Left lung (tissue), 10 donors: Measurements from ENCODE around the gene MUS81. TPM values are rescaled to one million over a fixed set of nuclear protein-coding genes. Genes with fewer than 3 reads are reported as not detected.
A peak's percentile ranks its signal among the peaks of the same experiment; 100 is the strongest.

Experiments
- ATAC-seq: fragments of 200-7000 bp; cut with Tn5 transposase; one replicate; pipeline ENCODE4 v1.9.1; 2020; ENCODE audit warnings: moderate library complexity
- DNase-seq, 4 donors: peaks; one replicate each; pipeline ENCODE4 v3.0.0-alpha.2; 2013 to 2020
- H3K27ac ChIP-seq, 2 donors: fragments of 200-600 bp; sonication (generic) in 1 of 2; one replicate each; pipeline versions ENCODE4 v1.5.0 to v1.8.0; 2020 to 2021
- H3K27me3 ChIP-seq, 2 donors: fragments of 200-600 bp; sonication (generic) in 1 of 2; one replicate each; pipeline versions ENCODE4 v1.5.0 to v1.8.0; 2020 to 2021
- H3K36me3 ChIP-seq, 2 donors: fragments of 200-600 bp; sonication (generic) in 1 of 2; one replicate each; pipeline versions ENCODE4 v1.5.0 to v1.8.0; 2020 to 2021
- H3K4me1 ChIP-seq, 2 donors: fragments of 200-600 bp; one replicate each; pipeline ENCODE4 v1.8.0; 2021
- H3K4me3 ChIP-seq, 2 donors: fragments of 200-600 bp; sonication (generic) in 1 of 2; one replicate each; pipeline versions ENCODE4 v1.5.0 to v1.8.0; 2020 to 2021; ENCODE audit warnings: mild to moderate bottlenecking in 1 of 2
- H3K9me3 ChIP-seq, 2 donors: fragments of 200-600 bp; sonication (generic) in 1 of 2; one replicate each; pipeline versions ENCODE4 v1.5.0 to v1.8.0; 2020 to 2021
- intact Hi-C, 2 donors: fragments of 100-400 bp; cut with DNase I; formaldehyde crosslinking; loops; one replicate each; pipeline versions ENCODE4 v1.11.2 to v1.14.2; 2022
- polyA plus RNA-seq, 6 donors: library from polyadenylated mRNA; unstranded; fragments of 120-200 nt; gene quantifications; one replicate each; pipeline ENCODE4 v1.2.1, GENCODE V29; 2013; ENCODE audit not compliant: insufficient read length in 6 of 6
- total RNA-seq, 2 donors: library from RNA; stranded (reverse); fragmentation: NEBNext Ultra II Directional; extraction: Animal tissue kit (Norgen Biotek cat#: 25700); gene quantifications; one replicate each; pipeline ENCODE4 v1.2.1, GENCODE V29; 2021
- TF ChIP-seq, protein P1 (sequence below), 2 donors: fragments of 200-600 bp; sonication (generic) in 1 of 2; IDR thresholded peaks; one replicate each; pipeline versions ENCODE4 v1.5.0 to v1.8.0; 2021; ENCODE audit warnings: antibody characterized with exemption in 2 of 2
- donor health status: DM: no; HTN: yes; CAD: no.
- donor health status: DM: no; HTN: no; CAD: no.

The MUS81 gene
- total and polyA plus RNA-seq, 8 donors, result 43.4 to 55.0 (median 50.9) TPM

DNA sequence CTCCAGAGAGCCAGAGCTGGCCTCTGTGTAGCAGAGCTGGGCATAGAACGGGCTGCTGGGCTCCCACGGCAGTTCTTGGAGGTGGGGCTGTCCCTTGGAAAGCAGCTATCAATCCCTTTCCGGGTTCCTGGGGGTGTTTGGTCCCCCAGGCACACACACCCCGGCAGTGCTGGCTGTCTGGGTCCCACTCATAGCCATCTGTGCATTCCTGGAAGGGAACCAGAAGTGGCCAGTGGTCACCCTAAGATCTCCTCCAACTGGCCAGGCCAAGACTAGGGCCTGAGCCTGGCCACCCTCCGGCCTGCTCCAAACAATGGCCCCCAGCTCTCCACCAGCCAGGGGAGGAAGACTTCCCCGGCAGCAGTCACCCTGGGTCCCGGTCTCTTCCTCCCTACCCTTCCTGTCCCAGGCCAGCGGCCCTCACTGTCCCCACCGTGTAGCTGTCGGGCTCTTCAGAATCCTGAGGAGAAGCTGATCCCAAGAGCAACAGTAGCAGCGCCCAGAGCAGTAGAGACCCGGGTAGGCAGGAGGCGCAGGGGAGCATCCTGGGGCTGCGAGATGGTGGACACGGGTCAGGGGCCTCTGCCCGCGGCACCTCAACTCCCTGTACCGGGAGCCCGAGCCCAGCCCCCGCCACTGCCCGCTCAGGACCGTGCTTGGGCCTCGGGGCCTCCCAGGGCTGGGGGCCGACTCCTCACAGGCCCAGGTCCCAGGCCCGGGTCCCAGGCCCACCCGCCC, 11.7 kb downstream of the MUS81 start:
- no peaks in the 10 kb centered on the region for H3K27me3 ChIP-seq
- H3K36me3 ChIP-seq, result peaks cover 0 to 17% of the 10 kb centered on the region in 2 donors
- H3K4me3 ChIP-seq, result peak overlapping the region; percentile 45 to 58
- H3K27ac ChIP-seq, result peak overlapping the region; percentile 80 to 84
- TF ChIP-seq, protein P1, sequence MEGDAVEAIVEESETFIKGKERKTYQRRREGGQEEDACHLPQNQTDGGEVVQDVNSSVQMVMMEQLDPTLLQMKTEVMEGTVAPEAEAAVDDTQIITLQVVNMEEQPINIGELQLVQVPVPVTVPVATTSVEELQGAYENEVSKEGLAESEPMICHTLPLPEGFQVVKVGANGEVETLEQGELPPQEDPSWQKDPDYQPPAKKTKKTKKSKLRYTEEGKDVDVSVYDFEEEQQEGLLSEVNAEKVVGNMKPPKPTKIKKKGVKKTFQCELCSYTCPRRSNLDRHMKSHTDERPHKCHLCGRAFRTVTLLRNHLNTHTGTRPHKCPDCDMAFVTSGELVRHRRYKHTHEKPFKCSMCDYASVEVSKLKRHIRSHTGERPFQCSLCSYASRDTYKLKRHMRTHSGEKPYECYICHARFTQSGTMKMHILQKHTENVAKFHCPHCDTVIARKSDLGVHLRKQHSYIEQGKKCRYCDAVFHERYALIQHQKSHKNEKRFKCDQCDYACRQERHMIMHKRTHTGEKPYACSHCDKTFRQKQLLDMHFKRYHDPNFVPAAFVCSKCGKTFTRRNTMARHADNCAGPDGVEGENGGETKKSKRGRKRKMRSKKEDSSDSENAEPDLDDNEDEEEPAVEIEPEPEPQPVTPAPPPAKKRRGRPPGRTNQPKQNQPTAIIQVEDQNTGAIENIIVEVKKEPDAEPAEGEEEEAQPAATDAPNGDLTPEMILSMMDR (IDR thresholded peaks at IDR 0.05), result no peak
- H3K9me3 ChIP-seq, result no peaks in the 10 kb centered on the region
- peak in 2 of 4 donors; percentile 35 to 79 for DNase-seq
- peaks cover 0 to 56% of the 10 kb centered on the region in 2 donors for H3K4me1 ChIP-seq
- peak; percentile 1 for ATAC-seq
- intact Hi-C loops, result no loop called here

DNA sequence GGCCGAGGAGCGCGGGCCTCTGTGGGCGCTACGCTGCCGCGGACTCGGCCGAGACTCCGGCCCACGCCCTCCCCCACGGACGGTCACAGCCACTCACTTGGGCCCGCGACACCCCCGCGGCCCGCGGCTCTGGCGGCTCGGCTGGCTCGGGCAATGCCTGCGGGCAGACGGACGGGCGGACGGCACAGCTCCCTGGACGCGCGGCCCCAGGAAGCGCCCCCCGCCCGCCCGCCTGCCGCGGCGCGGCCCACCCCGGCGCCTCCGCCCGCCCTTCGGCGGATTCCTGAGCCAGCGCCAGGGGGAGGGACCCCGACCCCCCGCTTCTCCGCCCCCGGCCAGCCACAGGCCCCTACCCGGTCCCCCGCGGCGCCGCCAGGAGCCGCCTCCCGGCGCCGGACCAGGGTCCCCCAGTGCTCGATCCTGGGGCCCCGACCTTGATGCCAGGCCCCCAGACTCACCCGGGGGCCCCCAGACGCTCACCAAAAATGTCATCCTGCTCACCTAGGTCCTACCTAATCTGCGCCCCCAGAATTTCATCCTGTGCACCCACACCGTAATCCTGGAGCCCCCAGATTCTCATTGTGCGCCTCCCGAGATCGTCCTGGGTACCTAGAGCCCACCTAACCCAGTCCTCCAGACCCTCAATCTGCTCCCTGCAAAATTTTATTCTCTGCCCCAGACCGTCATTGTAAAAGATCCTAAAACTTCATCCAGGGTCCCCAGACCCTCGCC, 12.5 kb downstream of the MUS81 start, which contains the start of gene EFEMP2:
TSS of gene EFEMP2 (minus strand) at position 215 of the 732 bp plus-strand sequence. CDS start 446 bp downstream, outside the sequence.
- intact Hi-C loops, result no loop called here
- ATAC-seq (peak; percentile 41), DNase-seq (peak in 3 of 4 donors; percentile 68 to 91 (median 86))
- peaks cover 0 to 9% of the 10 kb centered on the region in 2 donors for H3K36me3 ChIP-seq
- H3K27me3 ChIP-seq, result no peaks in the 10 kb centered on the region
- peaks cover 0 to 49% of the 10 kb centered on the region in 2 donors for H3K4me1 ChIP-seq
- H3K9me3 ChIP-seq, result no peaks in the 10 kb centered on the region
- peak within 1 kb of the TSS; percentile 45 to 58 for H3K4me3 ChIP-seq
- peak within 1 kb of the TSS; percentile 80 to 84 for H3K27ac ChIP-seq
- TF ChIP-seq, protein P1 (IDR thresholded peaks at IDR 0.05), result no peak

DNA sequence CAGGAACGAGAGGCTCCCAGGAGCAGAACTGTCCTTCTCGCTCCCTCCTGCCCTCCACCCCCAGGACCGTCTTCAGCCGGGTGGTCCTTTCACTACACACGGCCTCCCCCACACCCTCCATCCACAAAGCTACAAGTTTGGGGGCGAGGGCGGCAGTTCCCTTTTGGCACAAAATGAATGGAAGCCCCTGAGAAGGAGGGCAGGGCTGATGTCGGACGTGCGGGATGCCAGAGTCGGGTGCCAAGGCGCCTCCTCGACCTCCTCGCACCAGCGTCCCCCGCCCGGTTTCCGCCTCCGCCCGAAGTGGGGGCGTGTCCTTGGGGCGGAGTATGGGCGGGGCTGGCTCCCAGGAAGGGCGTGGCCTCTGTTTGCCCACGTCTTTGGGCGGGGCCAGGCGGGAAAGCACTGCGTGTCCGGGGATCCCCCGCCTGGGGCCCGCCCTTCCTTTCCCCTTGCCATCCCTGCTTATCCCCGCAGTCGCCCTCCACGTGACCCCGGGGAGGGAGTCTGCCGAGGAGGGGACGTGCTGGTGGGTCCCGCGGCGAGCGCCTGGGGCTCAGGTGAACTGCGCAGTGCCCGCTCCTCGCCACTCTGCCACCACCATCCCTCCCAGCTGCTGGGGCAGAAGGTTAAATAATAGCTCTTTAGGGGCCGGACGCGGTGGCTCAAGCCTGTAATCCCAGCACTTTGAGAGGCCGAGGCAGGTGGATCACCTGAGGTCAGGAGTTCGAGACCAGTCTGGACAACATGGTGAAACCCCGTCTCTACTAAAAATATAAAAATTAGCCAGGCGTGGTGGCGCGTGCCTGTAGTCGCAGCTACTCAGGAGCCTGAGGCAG, 13.3 kb downstream of the MUS81 start:
- DNase-seq (peak; percentile 95 to 99 (median 96)), ATAC-seq (peak; percentile 98)
- Histone ChIP-seq H3K4me1 (peaks cover 0 to 45% of the 10 kb centered on the region in 2 donors), H3K27me3 (no peaks in the 10 kb centered on the region), H3K36me3 (peaks cover 0 to 1% of the 10 kb centered on the region in 2 donors), H3K9me3 (no peaks in the 10 kb centered on the region), H3K27ac (peak overlapping the region; percentile 80 to 84), H3K4me3 (peak overlapping the region; percentile 45 to 58)
- intact Hi-C loops, result no loop called here
- TF ChIP-seq, protein P1 (IDR thresholded peaks at IDR 0.05), result no peak

DNA sequence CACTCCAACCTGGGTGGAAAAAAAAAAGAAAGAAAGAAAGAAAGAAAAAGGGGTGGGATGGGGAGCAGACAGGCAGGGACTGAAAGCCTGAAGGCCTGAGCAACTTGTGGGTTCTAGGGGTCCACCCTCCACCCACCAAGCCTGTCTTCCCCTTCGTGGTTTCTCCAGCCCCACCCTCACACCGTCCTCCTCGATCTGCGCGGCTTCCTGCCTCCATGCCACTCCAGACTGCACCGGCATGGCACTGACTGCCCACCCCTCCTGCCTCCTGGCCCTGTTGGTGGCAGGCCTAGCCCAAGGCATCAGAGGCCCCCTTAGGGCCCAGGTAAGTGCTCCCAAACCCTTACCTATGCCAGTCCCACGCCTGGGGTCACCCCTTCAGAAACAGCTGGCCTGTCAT, 19.4 kb downstream of the MUS81 start, which contains the start of gene CTSW:
TSS of gene CTSW (plus strand) at position 221 of the 400 bp plus-strand sequence. CDS start at position 239, 18 bp downstream.
- Histone ChIP-seq H3K27ac (no peak within 1 kb of the TSS), H3K9me3 (no peaks in the 10 kb centered on the region), H3K27me3 (no peaks in the 10 kb centered on the region), H3K36me3 (peaks cover 0 to 26% of the 10 kb centered on the region in 2 donors), H3K4me3 (peak within 1 kb of the TSS in 1 of 2 donors; percentile 14), H3K4me1 (peaks cover 0 to 14% of the 10 kb centered on the region in 2 donors)
- peak; percentile 19 for ATAC-seq
- peak in 1 of 4 donors; percentile 78 for DNase-seq
- intact Hi-C loops, result loop anchor here in 1 of 2 donors (10.0 kb wide), 1 partner anchor 105 kb away; no protein-coding TSS in a partner anchor
- TF ChIP-seq, protein P1 (IDR thresholded peaks at IDR 0.05), result no peak
